ENCODE measurements around the gene MACF1. TPM values are rescaled to one million over a fixed set of nuclear protein-coding genes. Genes with fewer than 3 reads are reported as not detected.

Gene MACF1
- total RNA-seq, 1 experiment from 2014 or later: 265 TPM

DNA sequence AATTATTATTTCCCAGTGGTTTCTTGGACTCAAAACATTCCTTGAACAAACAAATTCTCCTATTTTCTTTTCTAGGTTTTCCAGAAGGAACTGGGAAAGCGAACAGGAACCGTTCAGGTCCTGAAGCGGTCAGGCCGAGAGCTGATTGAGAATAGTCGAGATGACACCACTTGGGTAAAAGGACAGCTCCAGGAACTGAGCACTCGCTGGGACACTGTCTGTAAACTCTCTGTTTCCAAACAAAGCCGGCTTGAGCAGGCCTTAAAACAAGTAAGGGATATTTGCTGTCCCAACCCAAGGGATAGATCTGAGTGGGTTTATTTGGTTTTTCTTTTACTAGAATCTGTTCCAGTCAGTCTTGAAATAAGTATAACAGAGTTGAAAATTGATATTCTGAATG lies 247.6 kb downstream of the MACF1 start:
- TF ChIP-seq, protein P1, sequence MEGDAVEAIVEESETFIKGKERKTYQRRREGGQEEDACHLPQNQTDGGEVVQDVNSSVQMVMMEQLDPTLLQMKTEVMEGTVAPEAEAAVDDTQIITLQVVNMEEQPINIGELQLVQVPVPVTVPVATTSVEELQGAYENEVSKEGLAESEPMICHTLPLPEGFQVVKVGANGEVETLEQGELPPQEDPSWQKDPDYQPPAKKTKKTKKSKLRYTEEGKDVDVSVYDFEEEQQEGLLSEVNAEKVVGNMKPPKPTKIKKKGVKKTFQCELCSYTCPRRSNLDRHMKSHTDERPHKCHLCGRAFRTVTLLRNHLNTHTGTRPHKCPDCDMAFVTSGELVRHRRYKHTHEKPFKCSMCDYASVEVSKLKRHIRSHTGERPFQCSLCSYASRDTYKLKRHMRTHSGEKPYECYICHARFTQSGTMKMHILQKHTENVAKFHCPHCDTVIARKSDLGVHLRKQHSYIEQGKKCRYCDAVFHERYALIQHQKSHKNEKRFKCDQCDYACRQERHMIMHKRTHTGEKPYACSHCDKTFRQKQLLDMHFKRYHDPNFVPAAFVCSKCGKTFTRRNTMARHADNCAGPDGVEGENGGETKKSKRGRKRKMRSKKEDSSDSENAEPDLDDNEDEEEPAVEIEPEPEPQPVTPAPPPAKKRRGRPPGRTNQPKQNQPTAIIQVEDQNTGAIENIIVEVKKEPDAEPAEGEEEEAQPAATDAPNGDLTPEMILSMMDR (conservative IDR thresholded peaks at IDR 0.05; ENCODE audit: low read depth, low read length): no peak
- no peak overlapping the region for H3K4me3 ChIP-seq (ENCODE audit: low read depth, low read length, poor library complexity, severe bottlenecking)
- POLR2A ChIA-PET (ENCODE audit: low non-redundant PET): no interaction called here
- H3K27me3 ChIP-seq (replicated peaks; ENCODE audit: insufficient read depth, low read depth, low read length, poor library complexity): no peaks in the 10 kb centered on the region
- H3K4me1 ChIP-seq (ENCODE audit: insufficient read depth, low read length, poor library complexity, severe bottlenecking): no peaks in the 10 kb centered on the region
- no peak overlapping the region for H3K27ac ChIP-seq (ENCODE audit: low read depth, low read length, poor library complexity, severe bottlenecking)
- CTCF ChIA-PET: no interaction called here
- H3K36me3 ChIP-seq (ENCODE audit: insufficient read depth, low read length, poor library complexity, severe bottlenecking): peaks cover 98% of the 10 kb centered on the region
- no peak for DNase-seq (ENCODE audit: low spot score)
- no peaks in the 10 kb centered on the region for H3K9me3 ChIP-seq (ENCODE audit: low read depth, low read length, poor library complexity, severe bottlenecking)
- intact Hi-C loops (cut with micrococcal nuclease; ENCODE audit: unreplicated experiment): no loop called here
- BruUV-seq (replicated peaks): no TSS peak

DNA sequence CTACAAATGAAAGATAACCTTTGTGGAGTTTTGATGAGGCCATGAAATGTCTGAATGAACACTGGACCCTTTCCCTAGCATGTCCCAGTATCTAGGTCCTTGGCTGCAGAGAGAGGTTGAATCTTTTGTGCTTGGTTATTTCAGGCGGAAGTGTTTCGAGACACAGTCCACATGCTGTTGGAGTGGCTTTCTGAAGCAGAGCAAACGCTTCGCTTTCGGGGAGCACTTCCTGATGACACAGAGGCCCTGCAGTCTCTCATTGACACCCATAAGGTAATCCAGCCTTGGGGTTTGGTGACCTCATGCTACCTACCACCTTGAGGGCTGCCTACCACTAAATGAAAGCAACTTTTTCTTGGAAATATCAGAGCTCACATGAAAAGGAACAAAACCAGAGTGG lies 248.0 kb downstream of the MACF1 start:
- ChIA-PET CTCF (no interaction called here), POLR2A (ENCODE audit: low non-redundant PET) (no interaction called here)
- H3K27me3 ChIP-seq (replicated peaks; ENCODE audit: insufficient read depth, low read depth, low read length, poor library complexity): no peaks in the 10 kb centered on the region
- intact Hi-C loops (cut with micrococcal nuclease; ENCODE audit: unreplicated experiment): no loop called here
- H3K9me3 ChIP-seq (ENCODE audit: low read depth, low read length, poor library complexity, severe bottlenecking): no peaks in the 10 kb centered on the region
- H3K4me3 ChIP-seq (ENCODE audit: low read depth, low read length, poor library complexity, severe bottlenecking): no peak overlapping the region
- H3K27ac ChIP-seq (ENCODE audit: low read depth, low read length, poor library complexity, severe bottlenecking): no peak overlapping the region
- no peak for TF ChIP-seq EZH2 (IDR thresholded peaks at IDR 0.05; ENCODE audit: borderline replicate concordance, low read depth, low read length, poor library complexity, severe bottlenecking)
- TF ChIP-seq, protein P1 (conservative IDR thresholded peaks at IDR 0.05; ENCODE audit: low read depth, low read length): no peak
- no peak for DNase-seq (ENCODE audit: low spot score)
- H3K36me3 ChIP-seq (ENCODE audit: insufficient read depth, low read length, poor library complexity, severe bottlenecking): peaks cover 98% of the 10 kb centered on the region
- BruUV-seq (replicated peaks): no TSS peak
- H3K4me1 ChIP-seq (ENCODE audit: insufficient read depth, low read length, poor library complexity, severe bottlenecking): no peaks in the 10 kb centered on the region

DNA sequence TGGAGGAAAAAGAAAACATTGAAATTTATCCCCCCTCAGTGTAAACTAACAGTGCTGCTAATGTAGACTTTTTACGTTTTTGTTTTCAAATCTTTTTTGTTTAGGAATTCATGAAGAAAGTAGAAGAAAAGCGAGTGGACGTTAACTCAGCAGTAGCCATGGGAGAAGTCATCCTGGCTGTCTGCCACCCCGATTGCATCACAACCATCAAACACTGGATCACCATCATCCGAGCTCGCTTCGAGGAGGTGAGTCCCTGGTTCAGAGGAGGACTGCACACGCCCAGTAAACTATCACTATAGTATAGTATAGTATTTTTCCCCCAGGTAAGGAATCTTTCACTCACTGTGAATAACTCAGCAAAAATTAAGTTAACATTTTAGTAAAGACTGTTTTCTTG lies 249.1 kb downstream of the MACF1 start:
- ChIA-PET POLR2A (ENCODE audit: low non-redundant PET) (no interaction called here), CTCF (no interaction called here)
- Histone ChIP-seq H3K9me3 (ENCODE audit: low read depth, low read length, poor library complexity, severe bottlenecking) (no peaks in the 10 kb centered on the region), H3K36me3 (ENCODE audit: insufficient read depth, low read length, poor library complexity, severe bottlenecking) (peaks cover 98% of the 10 kb centered on the region), H3K4me1 (ENCODE audit: insufficient read depth, low read length, poor library complexity, severe bottlenecking) (no peaks in the 10 kb centered on the region), H3K27ac (ENCODE audit: low read depth, low read length, poor library complexity, severe bottlenecking) (no peak overlapping the region), H3K4me3 (ENCODE audit: low read depth, low read length, poor library complexity, severe bottlenecking) (no peak overlapping the region), H3K27me3 (replicated peaks; ENCODE audit: insufficient read depth, low read depth, low read length, poor library complexity) (no peaks in the 10 kb centered on the region)
- TF ChIP-seq, protein P1 (conservative IDR thresholded peaks at IDR 0.05; ENCODE audit: low read depth, low read length): no peak
- TF ChIP-seq EZH2 (IDR thresholded peaks at IDR 0.05; ENCODE audit: borderline replicate concordance, low read depth, low read length, poor library complexity, severe bottlenecking): no peak
- no peak for DNase-seq (ENCODE audit: low spot score)
- intact Hi-C loops (cut with micrococcal nuclease; ENCODE audit: unreplicated experiment): no loop called here
- BruUV-seq (replicated peaks): no TSS peak

All from A673 (cell line).